Measurements from ENCODE around the gene CHIT1. TPM values are rescaled to one million over a fixed set of nuclear protein-coding genes. Genes with fewer than 3 reads are reported as not detected.
"Not testable (repeated sequence)": the region's sequence is repeated elsewhere in the genome, so short reads cannot be mapped to it uniquely, and the experiment has no call there.

The CHIT1 gene
- total RNA-seq, 1 experiment from 2014 or later, result not detected

- TF ChIP-seq JUND (IDR thresholded peaks at IDR 0.05), result no peak
- no peak for TF ChIP-seq SP1 (IDR thresholded peaks at IDR 0.05; ENCODE audit: low read depth)
- TF ChIP-seq FOSL1 (IDR thresholded peaks at IDR 0.05; ENCODE audit: low read depth), result no peak
- TF ChIP-seq, protein P1, sequence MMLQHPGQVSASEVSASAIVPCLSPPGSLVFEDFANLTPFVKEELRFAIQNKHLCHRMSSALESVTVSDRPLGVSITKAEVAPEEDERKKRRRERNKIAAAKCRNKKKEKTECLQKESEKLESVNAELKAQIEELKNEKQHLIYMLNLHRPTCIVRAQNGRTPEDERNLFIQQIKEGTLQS (IDR thresholded peaks at IDR 0.05), result no peak
- TF ChIP-seq POLR2A (IDR thresholded peaks at IDR 0.05; ENCODE audit: borderline replicate concordance, extremely low read depth, insufficient read depth, insufficient read length), result no peak
- TF ChIP-seq, protein P2, sequence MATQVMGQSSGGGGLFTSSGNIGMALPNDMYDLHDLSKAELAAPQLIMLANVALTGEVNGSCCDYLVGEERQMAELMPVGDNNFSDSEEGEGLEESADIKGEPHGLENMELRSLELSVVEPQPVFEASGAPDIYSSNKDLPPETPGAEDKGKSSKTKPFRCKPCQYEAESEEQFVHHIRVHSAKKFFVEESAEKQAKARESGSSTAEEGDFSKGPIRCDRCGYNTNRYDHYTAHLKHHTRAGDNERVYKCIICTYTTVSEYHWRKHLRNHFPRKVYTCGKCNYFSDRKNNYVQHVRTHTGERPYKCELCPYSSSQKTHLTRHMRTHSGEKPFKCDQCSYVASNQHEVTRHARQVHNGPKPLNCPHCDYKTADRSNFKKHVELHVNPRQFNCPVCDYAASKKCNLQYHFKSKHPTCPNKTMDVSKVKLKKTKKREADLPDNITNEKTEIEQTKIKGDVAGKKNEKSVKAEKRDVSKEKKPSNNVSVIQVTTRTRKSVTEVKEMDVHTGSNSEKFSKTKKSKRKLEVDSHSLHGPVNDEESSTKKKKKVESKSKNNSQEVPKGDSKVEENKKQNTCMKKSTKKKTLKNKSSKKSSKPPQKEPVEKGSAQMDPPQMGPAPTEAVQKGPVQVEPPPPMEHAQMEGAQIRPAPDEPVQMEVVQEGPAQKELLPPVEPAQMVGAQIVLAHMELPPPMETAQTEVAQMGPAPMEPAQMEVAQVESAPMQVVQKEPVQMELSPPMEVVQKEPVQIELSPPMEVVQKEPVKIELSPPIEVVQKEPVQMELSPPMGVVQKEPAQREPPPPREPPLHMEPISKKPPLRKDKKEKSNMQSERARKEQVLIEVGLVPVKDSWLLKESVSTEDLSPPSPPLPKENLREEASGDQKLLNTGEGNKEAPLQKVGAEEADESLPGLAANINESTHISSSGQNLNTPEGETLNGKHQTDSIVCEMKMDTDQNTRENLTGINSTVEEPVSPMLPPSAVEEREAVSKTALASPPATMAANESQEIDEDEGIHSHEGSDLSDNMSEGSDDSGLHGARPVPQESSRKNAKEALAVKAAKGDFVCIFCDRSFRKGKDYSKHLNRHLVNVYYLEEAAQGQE (IDR thresholded peaks at IDR 0.05; ENCODE audit: low read depth), result no peak
- TF ChIP-seq POLR2AphosphoS5 (IDR thresholded peaks at IDR 0.05; ENCODE audit: low read depth, low read length), result no peak
- TF ChIP-seq EZH2phosphoT487 (IDR thresholded peaks at IDR 0.05; ENCODE audit: borderline replicate concordance), result no peak
- no peak for TF ChIP-seq MAX (IDR thresholded peaks at IDR 0.05)
- TF ChIP-seq CEBPB (IDR thresholded peaks at IDR 0.05; ENCODE audit: low read depth), result no peak
- TF ChIP-seq ZBTB33 (IDR thresholded peaks at IDR 0.05; ENCODE audit: extremely low read depth, insufficient replicate concordance, low read length), result no peak
- TF ChIP-seq SRF (IDR thresholded peaks at IDR 0.05; ENCODE audit: low read depth), result no peak
- TF ChIP-seq EZH2 (IDR thresholded peaks at IDR 0.05), result no peak
- no peak for TF ChIP-seq CBX3 (IDR thresholded peaks at IDR 0.05; ENCODE audit: low read depth)
- no peak for TF ChIP-seq SIN3A (IDR thresholded peaks at IDR 0.05; ENCODE audit: low read depth)
- TF ChIP-seq ZFX (IDR thresholded peaks at IDR 0.05), result no peak
- TF ChIP-seq ZNF274 (IDR thresholded peaks at IDR 0.05; ENCODE audit: low read depth, low read length), result no peak
- Histone ChIP-seq H4K20me1 (ENCODE audit: insufficient read depth) (no peaks in the 10 kb centered on the region), H3K9me2 (ENCODE audit: insufficient read depth) (no peaks in the 10 kb centered on the region), H3K4me2 (ENCODE audit: low read length) (no peak overlapping the region), H3K27me3 (ENCODE audit: insufficient read depth, low read length) (no peaks in the 10 kb centered on the region), H3K79me2 (ENCODE audit: insufficient read depth, low read length) (no peaks in the 10 kb centered on the region), H3K9me3 (ENCODE audit: control insufficient read depth in 1 of 2, insufficient read depth in 1 of 2, low read depth in 1 of 2, low read length in 2 of 2) (no peaks in the 10 kb centered on the region), H3K9ac (ENCODE audit: low read length) (no peak overlapping the region), H3K36me3 (ENCODE audit: control insufficient read depth in 1 of 2, insufficient read depth in 2 of 2, low read length in 2 of 2) (no peaks in the 10 kb centered on the region), H3K4me3 (replicated peaks in 1 of 2; ENCODE audit: low read depth in 1 of 2, low read length in 2 of 2) (no peak overlapping the region), H3K27ac (ENCODE audit: low read depth, low read length) (no peak overlapping the region), H3K4me1 (ENCODE audit: control insufficient read depth in 1 of 2, insufficient read depth in 2 of 2, low read length in 2 of 2) (no peaks in the 10 kb centered on the region), H2AFZ (ENCODE audit: low read depth, low read length, poor library complexity, severe bottlenecking) (no peak overlapping the region)
- DNase-seq (ENCODE audit: low read depth, low spot score) (no peak), ATAC-seq (no peak)
- no TSS peak for BruUV-seq (replicated peaks)
- intact Hi-C loops (cut with micrococcal nuclease), result no loop called here
- RAD21 ChIA-PET (ENCODE audit: low non-redundant PET in 1 of 2, low total read pairs in 2 of 2, uncharacterized antibody in 2 of 2, unreplicated experiment in 2 of 2), result no interaction called here
- POLR2A ChIA-PET, result no interaction called here
- CTCF ChIA-PET, result interaction anchor here (2.6 kb wide), 1 partner anchor 23 kb away, joined by 13 read pairs; no protein-coding TSS in a partner anchor
Observed at GRCh38 chr1:203244776-203245175, 15.3 kb upstream of the CHIT1 start.

- intact Hi-C loops (cut with micrococcal nuclease), result not testable (repeated sequence)
- CTCF ChIA-PET, result interaction anchor here (2.1 kb wide), 1 partner anchor 26 kb away, joined by 5 read pairs; no protein-coding TSS in a partner anchor
Observed at GRCh38 chr1:203241708-203242107, 12.2 kb upstream of the CHIT1 start.

More at GRCh38 chr1:203241708-203242107, 12.2 kb upstream of the CHIT1 start:
- H3K27ac ChIP-seq (ENCODE audit: low read depth, low read length); H3K36me3 ChIP-seq (ENCODE audit: control insufficient read depth in 1 of 2, insufficient read depth in 2 of 2, low read length in 2 of 2); H3K4me1 ChIP-seq (ENCODE audit: control insufficient read depth in 1 of 2, insufficient read depth in 2 of 2, low read length in 2 of 2); H2AFZ ChIP-seq (ENCODE audit: low read depth, low read length, poor library complexity, severe bottlenecking); H3K4me2 ChIP-seq (ENCODE audit: low read length); ATAC-seq; RAD21 ChIA-PET (ENCODE audit: low non-redundant PET in 1 of 2, low total read pairs in 2 of 2, uncharacterized antibody in 2 of 2, unreplicated experiment in 2 of 2); H3K9ac ChIP-seq (ENCODE audit: low read length); H3K9me3 ChIP-seq (ENCODE audit: control insufficient read depth in 1 of 2, insufficient read depth in 1 of 2, low read depth in 1 of 2, low read length in 2 of 2); BruUV-seq (replicated peaks); POLR2A ChIA-PET; H3K9me2 ChIP-seq (ENCODE audit: insufficient read depth); H3K4me3 ChIP-seq (replicated peaks in 1 of 2; ENCODE audit: low read depth in 1 of 2, low read length in 2 of 2); H4K20me1 ChIP-seq (ENCODE audit: insufficient read depth); H3K79me2 ChIP-seq (ENCODE audit: insufficient read depth, low read length); DNase-seq (ENCODE audit: low read depth, low spot score); H3K27me3 ChIP-seq (ENCODE audit: insufficient read depth, low read length): not testable (repeated sequence)

Measured in HCT116 (cell line).